ENCODE measurements around the gene ZDHHC14.

The ZDHHC14 gene

DNA sequence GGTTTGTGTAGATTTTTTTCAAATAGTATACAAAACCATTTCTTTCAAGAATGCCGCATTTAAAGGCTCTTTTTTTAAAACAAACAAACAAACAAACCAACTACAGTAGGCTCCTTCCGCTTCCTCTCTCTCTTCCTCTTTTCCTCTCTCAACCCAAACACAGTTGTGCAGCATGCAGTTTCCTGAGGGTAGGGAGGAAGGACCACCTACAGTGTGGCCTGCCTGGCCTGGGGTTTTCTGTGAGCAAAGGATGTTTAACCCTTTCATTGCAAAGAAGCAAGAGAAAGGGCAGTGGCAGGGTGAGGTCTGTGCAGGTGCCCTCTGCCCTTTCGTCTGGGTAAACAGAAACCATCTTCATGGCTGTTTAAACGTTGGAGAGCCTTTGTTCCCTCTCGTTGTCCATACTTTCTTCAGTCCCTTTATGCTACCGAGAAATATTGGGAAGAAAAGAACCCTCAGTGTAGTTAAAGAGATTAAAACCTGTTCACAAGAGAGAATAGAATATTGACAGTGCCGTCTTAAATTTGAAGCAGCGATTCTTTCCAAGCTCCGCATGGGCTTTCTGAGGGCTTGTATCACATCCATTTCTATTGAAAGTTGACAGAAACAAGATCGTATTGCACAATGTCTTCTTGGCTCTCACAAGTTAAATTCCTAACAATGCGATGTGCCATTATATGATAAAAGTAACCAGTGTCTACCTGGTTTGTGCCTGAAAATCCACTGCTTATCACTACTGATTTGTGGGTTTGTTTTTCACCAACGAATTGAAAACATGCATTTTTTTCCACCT, 226.5 kb downstream of the ZDHHC14 start:
- no peak for DNase-seq

DNA sequence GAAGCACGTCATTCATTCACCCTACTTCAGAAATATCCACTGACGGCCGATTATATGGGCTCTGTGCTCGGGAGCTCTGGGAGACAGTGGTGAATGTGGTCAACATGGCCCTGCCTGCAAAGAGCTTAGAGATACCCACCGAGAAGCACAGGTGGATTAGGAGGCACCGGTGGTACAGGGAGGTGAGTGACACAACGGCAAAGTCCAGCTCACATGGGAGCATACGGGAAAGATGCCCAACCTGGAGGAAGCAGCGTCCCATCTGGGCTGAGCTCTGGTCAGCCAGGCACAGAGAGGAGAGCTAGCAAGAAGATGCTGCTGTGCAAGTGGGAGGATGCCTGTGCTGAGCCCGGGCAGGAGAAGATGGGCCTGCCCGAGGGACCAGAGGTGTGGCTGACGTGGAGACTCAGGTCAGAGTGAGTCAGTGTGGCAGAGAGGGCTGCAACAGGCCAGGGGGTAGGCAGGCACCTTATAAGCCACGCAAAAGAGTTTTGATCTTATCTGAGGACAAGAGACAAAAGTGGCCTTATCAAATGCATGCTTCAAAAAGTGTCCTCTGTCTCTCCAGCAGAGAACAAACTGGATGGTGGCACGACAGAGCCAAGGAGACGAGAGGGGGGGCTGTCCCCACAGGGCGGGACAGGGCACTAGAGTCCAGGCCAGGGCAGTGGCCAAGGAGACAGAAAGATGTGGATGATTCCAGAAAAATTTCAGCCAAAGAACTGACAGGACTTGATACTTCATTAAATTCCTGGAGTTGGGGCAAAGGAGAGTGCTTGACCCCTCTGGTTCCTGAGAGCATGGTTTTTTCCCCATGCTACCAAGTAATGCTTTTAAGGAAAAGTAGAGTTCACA, 227.5 kb downstream of the ZDHHC14 start:
- DNase-seq, result no peak

DNA sequence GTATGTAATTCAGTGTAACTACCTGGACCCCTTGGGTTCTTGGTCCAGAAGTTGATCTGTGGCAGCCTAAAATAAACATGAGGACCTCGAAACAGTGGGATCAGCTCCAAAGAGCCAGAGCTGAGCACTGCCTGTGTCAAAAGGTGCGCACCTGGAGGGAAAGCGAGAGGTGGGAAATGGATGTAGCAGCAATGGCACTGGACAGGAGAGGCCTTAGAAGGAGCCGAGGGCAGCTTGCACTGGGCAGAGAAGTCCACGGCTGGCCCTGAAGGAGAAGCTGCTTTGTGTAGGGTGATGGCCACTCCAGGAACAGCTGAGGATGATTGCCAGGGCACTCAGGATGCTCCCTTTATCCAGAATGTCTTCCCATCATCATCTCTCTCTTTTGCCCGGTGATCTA, 228.1 kb downstream of the ZDHHC14 start:
- no peak for DNase-seq

DNA sequence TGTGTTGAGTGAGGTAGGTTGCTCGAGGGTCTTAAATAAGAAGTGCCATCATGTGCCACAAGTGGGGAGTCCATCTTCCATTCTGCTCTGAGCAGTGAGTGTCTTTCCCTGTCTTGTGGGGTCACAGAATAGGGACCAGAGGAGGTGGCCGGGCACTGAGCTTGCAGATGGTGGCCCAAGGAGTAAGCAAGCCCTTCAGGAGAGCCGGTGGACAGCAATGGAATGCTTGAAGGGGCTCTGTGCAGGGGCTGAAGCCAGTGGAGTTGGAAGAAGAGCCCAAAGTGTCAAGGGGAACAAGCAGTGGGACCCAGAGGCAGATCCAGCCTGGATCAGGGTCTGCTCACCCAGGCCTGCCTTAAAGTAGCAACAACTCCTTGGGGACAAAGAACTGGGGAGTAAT, 228.6 kb downstream of the ZDHHC14 start:
- DNase-seq, result no peak

DNA sequence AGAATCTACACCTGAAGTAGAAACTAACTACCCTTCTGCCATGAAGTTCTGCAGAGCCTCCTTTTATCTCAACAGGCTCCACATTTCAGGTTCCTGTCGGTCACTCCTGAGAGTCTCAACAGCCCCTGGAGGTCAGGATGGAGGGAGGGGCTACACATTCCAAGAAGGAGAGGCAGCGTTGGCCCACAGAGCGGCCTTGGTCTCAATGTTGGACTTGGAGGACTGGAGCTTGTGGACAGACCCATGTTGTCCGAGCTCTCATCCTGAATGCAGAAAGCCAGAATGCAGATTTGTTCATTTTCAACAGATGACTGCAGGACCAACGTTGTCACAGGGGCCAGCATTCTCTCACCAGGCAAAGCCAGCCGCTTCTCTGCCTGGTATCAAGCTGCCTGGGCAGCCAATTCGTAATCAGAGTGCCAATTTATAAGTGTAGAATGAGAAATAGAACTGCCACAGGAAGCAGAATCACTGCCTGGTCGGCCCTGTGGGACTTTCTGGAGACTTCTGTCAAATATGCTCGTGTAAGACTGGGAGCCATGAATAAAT, 229.5 kb downstream of the ZDHHC14 start:
- DNase-seq, result no peak

DNA sequence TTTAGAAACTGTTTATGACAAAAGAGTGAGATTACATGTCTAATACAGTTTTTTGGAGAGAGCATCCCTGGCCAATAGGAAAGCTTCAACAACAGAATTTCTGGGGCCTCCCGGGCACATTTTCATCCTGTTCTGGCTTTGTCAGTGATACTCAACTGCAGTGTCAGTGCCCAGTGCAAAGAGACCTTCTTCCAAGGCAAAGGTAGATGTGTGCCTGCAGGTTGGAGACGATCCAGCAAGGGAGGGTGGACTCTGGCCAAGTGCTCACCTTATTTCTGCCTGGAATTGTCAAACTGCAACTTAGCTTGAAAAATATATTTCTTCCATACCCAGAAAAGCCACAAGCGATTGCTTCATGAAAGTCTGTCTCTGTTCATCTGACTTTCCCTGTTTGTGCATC, 230.4 kb downstream of the ZDHHC14 start:
- DNase-seq, result no peak

DNA sequence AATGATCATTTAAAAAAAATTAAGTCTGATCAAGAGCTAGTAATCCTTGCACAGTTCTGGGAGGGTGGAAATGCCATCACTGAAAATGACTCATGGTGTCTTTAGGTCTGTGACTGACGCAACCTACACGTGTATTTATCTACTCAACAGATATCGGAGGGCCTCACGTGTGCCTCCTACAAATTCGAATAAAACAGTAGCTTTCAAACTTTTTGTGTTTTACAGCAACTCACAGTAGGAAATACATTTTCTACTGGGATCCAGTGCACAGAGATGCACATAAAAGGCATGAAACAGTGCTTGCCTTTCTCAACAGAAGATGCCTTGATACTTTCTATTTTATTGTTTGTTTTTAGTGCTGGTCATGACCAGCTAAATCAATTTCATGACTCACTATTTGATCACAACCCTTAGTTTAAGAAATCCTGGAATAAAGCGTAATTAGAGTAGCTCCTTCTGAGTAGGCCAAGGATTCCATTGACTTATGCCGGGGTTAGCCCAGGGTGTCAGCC, 232.1 kb downstream of the ZDHHC14 start:
- DNase-seq, result no peak

DNA sequence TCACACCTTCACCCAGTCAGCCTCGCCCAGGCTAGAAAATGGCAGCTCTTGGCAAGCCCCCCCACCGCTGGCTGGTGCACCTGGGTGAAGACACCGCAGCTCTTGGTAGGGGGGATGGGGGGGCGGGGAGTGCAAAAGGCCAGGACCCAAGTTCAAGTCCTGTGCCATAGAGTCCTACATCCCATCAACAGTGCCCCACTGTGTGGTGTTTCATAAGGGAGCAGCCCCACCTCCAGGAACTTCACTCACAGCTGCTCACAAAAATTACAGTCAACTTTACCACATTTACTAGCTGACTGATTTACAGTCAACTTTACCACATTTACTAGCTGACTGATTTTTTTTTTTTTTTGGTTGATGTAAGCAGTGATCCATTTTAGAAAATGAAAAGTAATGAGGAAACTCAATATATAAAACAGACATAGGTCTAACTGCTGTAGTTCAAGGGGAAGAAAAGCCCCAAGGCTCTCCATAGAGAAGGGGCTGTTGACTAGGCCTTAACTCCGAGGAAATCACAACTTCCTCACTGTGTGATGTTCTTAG, 233.1 kb downstream of the ZDHHC14 start:
- no peak for DNase-seq

DNA sequence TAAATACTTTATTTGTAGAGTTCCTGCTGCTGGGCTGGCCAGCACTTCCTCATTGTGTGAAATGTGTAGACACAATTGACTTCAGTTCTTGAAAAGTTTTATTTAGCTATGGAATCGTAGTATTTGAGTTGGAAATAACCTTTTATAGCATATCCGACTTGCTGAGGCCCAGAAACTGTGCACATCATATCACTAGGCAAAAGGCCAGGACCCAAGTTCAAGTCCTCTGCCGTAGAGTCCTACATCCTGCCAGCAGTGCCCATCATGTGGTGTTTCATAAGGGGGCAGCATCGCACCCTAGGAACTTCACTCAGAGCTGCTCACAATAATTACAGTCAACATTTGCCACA, 234.4 kb downstream of the ZDHHC14 start:
- no peak for DNase-seq

DNA sequence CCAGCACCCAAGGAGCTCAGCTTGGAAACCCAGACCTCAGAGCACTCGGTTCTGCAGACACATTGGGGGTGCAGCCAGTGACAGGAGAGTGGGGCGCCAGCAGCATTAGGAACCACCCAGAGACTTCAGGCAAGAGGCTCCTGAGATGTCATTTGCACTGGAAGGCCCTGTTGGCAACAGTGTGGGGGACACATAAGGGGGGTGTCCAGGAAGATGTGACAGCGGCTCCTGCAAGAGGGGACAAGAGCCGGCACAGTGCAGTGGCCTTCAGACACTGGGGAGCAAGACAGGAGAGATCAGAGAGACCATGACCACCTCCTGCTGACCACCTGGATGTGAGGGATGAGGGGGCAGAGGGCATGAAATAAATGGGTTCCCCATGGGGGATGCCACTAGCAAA, 235.0 kb downstream of the ZDHHC14 start:
- no peak for DNase-seq

DNA sequence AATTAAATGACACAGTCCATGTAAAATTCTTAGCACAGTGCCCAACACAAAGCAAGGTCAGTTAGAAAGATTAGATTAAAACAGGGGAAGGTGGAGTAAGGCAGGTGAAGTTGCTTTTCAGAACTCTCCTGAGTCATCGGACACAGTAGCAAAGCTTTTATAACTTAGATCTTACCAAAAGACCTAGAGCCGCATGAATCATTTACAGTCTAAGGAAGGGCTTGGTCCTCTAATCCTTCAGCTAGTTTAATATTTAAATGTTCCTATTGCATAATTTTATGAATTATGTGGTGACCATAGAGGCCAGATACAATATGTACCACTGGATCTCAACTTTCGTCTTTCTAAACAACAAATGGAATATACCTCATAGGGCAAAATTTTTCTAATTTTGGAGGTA, 240.0 kb downstream of the ZDHHC14 start:
- no peak for DNase-seq

DNA sequence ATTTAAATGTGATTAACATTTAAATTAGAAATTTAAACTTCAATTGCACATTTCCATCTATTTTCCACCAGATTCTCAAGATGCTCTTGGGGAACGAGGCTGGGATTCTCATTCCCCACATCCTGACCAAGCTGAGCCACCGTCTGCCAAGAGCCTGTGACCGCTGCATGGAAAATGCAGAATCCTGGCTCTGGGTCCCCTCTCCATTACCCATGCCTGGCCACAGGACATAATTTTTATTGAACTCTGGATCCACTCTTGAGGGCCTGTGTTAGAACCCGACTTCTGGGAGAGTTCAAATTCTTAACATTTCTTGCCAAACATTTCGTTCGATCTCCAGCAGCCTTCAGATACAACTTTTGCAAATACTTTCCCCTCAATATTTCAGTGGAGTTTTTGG, 240.4 kb downstream of the ZDHHC14 start:
- DNase-seq, result no peak

DNA sequence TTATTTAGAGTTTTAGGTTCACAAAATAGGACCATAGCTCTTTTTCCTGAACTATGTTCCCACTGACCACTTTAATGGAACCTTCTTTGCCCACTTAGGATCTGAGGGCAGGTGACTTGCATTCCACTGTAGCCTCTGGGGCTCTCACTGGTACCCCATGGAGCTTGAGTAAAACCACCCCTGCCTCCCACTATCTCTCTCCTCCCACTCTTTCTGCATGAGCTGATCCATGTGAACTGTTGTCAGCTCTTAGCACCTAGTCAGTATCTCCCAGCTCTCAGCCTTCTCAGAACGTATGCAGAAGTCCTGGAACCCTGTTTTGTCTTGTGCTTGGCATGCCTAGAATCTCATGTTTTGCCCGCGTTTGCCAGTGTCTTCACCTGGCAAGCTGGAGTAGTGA, 241.4 kb downstream of the ZDHHC14 start:
- DNase-seq, result no peak

DNA sequence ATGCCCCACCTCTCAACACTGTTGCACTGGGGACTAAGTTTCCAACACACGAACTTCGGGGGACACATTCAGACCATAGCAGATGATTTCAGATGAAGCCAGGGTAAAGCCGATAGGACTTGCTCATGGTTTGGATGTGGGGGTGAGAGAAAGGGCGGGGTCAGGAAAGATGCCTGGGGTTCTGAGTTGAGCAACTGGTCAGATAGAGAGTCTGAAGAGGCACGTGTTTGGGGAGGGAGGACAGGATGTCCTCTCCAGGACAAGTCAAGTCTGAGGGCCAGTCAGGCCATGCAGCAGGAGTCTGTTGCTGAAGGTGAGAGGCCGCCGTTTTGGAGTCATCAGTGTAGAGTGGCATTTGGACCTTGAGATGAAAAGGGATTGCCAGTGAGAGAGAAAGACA, 244.1 kb downstream of the ZDHHC14 start:
- DNase-seq, result no peak

DNA sequence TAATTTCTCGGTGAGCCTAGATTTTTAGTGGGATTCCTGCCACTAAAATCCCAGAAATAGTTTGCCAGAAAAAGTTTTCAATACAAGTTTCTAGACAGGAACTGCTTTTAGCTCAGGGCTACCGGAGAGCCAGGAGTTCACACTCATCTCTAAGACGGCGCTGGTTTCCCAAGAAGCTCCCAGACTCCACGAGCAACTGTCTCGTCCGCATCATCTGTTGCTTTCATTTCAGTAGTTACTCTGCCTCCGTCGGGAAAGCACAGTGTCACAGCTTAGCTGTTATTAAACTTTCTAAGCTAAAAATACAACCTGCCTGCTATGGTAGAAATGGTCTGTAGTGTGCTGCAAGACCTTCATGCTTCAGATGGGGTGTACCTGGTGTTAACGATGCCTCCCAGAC, 244.8 kb downstream of the ZDHHC14 start:
- no peak for DNase-seq

DNA sequence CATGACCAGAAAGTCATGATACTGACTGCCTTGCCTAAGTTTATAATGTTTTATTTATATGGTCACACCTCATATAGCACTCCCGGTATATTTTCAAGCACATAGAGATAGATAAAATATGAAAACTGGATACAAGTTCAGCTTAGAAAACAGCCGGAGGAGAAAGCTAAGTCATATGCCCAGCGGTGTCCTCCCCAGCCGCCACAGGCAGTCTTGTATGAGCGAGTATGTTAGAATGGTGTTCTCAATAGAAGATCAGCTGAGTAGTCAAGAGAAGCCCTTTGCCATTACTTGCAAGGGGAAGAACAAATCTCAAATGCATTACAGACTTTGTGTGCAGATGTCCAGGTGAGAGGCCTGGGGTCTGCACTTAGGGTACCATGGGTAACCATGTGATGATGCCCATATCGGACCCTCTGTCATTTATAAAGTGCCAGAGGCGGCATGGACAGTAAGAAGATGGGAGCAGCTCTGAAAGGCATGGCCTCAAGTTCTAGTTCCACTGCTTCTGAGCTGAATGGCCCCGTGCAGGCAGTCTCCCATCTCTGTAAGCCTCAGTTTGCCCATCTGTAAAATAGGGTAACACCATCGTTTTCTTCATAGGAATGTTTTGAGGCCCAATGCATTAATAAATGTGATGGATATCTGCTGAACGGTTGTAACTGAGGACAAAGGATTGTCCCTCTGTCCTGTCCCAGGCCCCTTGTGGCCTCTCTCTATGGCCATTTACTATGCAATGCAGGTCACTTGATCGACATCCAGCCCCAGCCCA, 246.4 kb downstream of the ZDHHC14 start:
- no peak for DNase-seq

DNA sequence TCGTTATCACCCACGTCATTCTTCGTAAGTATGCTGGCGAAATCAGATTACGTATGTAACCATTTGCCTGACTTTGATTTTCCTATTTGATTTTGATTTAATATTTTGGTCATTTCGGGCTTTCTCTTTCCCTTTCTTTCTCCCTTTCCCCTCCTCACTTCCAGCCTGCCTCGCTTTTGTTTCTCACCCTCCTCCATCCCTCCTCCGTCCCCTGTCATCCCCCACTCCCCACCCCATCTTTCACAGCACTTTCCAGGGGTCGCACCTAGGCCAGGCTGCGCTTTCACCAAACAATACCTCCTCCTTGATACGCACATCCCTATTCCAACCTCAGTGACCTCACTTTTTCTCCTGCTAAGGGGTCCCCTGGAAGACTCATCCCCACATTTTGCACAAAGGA, 247.5 kb downstream of the ZDHHC14 start:
- DNase-seq, result no peak

DNA sequence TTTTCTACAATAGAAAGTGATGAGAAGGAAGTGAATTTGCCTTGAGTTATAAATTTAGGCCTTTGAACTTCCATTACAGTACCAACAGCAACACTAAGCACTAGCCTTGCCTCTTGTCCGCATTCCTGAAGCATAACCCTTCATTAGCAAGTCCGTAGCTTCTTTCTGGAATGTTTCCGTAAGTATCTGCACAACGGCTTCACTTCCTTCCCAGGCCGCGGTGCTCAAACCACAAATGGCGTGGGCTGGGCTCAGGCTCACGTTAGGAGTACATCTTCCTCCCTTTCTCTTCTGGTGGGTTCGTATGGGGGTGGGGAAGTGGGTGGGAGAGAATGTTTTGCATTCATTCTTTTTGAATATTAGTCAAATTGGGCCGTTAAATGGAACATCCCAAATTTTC, 248.2 kb downstream of the ZDHHC14 start:
- no peak for DNase-seq

DNA sequence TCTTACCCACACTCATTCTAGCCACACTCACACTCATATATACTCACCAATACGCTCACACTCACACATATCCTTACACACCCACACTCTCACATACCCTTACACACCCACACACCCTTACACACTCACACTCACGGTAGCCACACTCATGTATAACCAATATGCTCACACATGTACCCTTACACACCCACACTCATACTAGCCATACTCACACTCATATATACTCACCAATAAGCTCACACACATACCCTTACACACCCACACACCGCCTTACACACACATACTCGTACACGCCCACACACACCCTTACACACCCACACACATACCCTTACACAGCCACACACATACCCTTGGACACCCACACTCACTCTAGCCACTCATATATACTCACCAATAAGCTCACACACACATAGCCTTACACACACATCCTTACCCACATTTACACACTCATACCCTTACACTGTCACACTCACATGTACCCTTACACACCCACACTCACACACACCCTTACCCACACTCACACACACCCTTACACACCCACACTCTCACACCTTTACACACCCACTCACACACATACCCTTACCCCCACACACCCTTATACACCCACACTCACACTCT, 249.6 kb downstream of the ZDHHC14 start:
- no peak for DNase-seq

DNA sequence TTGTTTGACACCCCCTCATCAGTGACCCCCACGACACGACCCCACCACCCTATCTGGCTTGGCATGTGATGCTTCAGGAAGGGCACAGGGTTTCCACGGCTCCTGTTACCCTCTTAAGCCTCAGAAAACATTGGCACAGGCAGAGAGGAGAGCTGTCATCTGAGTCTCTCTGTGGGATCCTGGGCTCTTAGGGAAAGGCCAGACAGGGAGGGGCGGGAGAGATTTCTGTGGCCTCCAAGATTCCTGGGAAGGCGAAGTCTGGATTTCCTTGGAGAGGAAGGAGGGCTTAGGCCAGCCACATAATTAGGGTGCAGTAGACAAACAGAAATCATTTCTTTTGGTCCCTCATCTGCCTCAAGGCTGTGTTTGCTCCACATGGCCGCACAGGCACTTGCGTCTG, 250.4 kb downstream of the ZDHHC14 start:
- no peak for DNase-seq

DNA sequence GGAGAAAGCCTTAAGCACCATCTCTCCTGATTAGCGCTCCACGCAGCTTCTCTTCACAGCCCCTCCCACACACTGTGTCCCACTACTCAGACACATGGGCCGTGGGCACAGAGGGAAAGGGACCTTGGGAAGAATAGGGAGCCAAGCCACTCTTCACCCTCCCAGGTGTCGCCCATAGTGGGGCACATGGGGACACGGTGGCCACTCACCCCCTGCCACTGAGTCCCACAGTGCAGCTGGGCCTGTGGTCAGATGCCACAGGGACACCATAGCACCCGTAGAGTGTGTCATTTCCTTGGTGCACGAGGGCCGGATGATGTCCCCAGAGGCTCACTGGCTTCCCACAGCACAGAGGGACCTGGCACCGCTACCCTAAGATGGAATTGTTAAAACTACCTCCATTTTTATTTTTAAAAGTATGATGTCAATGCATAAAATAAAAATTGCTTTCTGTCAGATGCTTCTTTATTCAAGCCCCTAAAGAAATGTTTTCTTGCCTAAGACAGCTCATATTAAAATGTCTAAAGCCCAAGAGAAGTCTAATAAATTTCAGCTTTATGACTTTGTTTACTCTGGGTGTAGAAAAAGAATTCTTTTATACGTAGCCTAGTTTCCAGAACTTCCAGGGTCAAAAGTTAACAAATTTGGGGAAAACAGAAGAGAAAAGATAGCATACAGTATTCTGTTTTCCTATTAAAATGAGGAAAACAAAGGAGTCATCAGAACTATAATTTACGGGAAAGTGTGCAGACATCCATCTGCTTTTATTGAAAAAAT, 251.0 kb downstream of the ZDHHC14 start:
- no peak for DNase-seq

DNA sequence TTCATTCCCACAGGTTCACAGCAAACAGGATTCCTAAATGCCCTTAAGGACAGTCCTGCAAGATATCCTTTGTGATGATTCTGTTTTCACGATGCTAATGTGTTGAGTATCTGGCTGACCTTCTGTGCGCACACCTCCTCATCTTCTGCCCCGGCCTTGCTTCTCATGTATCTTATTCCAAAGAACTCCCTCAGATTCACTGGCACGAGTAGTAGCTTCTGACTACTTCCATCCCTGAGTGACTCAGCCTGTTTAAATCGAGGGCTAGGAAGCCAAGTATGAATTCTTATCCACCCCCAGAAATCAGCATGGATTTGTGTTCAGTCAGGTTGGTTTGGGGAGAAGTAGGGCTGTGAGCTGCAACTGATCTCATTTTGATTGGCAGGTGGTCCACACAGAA, 251.8 kb downstream of the ZDHHC14 start:
- no peak for DNase-seq

Data from NCI-H446 treated with DMSO at 0.1 percent for 48 hours (cell line).